Esophagus muscularis mucosa (tissue), 4 donors: ENCODE measurements around the gene ZNF536.

Experiments
- EP300 ChIP-seq: sonication (generic); formaldehyde crosslinking; IDR thresholded peaks from one replicate; pipeline ENCODE4 v1.6.1; 2017; ENCODE audit warnings: antibody characterized with exemption
- POLR2A ChIP-seq: fragments of 450-650 bp; IDR thresholded peaks from one replicate; pipeline ENCODE4 v1.6.1; 2017; ENCODE audit warnings: antibody characterized with exemption, moderate library complexity, mild to moderate bottlenecking, low read depth
- TF ChIP-seq, protein P1 (sequence below), 3 experiments: fragments of 200-600 bp in 2 of 3; fragments of 450-650 bp in 1 of 3; sonication (generic) in 2 of 3; IDR thresholded peaks; one replicate each; pipeline ENCODE4 v1.5.1; 2017 to 2019; ENCODE audit warnings: antibody characterized with exemption in 3 of 3, mild to moderate bottlenecking in 2 of 3, moderate library complexity in 1 of 3

GRCh38 chr19:30557212-30557611 is 185.0 kb downstream of the ZNF536 start:
- TF ChIP-seq, protein P1, sequence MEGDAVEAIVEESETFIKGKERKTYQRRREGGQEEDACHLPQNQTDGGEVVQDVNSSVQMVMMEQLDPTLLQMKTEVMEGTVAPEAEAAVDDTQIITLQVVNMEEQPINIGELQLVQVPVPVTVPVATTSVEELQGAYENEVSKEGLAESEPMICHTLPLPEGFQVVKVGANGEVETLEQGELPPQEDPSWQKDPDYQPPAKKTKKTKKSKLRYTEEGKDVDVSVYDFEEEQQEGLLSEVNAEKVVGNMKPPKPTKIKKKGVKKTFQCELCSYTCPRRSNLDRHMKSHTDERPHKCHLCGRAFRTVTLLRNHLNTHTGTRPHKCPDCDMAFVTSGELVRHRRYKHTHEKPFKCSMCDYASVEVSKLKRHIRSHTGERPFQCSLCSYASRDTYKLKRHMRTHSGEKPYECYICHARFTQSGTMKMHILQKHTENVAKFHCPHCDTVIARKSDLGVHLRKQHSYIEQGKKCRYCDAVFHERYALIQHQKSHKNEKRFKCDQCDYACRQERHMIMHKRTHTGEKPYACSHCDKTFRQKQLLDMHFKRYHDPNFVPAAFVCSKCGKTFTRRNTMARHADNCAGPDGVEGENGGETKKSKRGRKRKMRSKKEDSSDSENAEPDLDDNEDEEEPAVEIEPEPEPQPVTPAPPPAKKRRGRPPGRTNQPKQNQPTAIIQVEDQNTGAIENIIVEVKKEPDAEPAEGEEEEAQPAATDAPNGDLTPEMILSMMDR (IDR thresholded peaks at IDR 0.05), result no peak
- TF ChIP-seq EP300 (no peak), POLR2A (no peak)
